HepG2 (cell line): ENCODE data around the gene GOLGA6D. TPM values are rescaled to one million over a fixed set of nuclear protein-coding genes. Genes with fewer than 3 reads are reported as not detected.

Experiments used
- FOXP4 ChIP-seq: sonication (generic); formaldehyde crosslinking; IDR thresholded peaks from 2 replicates; pipeline ENCODE4 v1.4.0; 2020; ENCODE audit warnings: missing genetic modification reagents
- KDM2A ChIP-seq: sonication (generic); formaldehyde crosslinking; IDR thresholded peaks from 2 replicates; pipeline ENCODE4 v1.4.0; 2020; ENCODE audit warnings: low read depth, missing genetic modification reagents, borderline replicate concordance
- NCOR1 ChIP-seq: fragments of 200-600 bp; sonication (generic); IDR thresholded peaks from 2 replicates; pipeline ENCODE4 v1.7.0; 2017; ENCODE audit warnings: antibody characterized with exemption, low read length, borderline replicate concordance
- NFKB2 ChIP-seq: sonication (generic); formaldehyde crosslinking; IDR thresholded peaks from 2 replicates; pipeline ENCODE4 v1.4.0; 2020; ENCODE audit warnings: missing genetic modification reagents, borderline replicate concordance
- TFDP1 ChIP-seq: IDR thresholded peaks from 2 replicates; pipeline ENCODE4 v1.6.1; 2016; ENCODE audit warnings: missing compliant biosample characterization, missing genetic modification reagents, borderline replicate concordance
- TOPORS ChIP-seq: sonication (generic); formaldehyde crosslinking; IDR thresholded peaks from 2 replicates; pipeline ENCODE4 v1.8.0; 2023; ENCODE audit warnings: mild to moderate bottlenecking, missing genetic modification reagents
- ZFX ChIP-seq: sonication (generic); formaldehyde crosslinking; IDR thresholded peaks from 2 replicates; pipeline ENCODE4 v1.4.0; 2020; ENCODE audit warnings: mild to moderate bottlenecking, low read depth, missing genetic modification reagents, moderate library complexity
- ZNF224 ChIP-seq: sonication (generic); formaldehyde crosslinking; IDR thresholded peaks from 2 replicates; pipeline ENCODE4 v1.5.0; 2020; ENCODE audit warnings: mild to moderate bottlenecking, missing genetic modification reagents
- ZNF550 ChIP-seq: sonication (generic); formaldehyde crosslinking; IDR thresholded peaks from 2 replicates; pipeline ENCODE4 v1.4.0; 2020; ENCODE audit warnings: mild to moderate bottlenecking, missing genetic modification reagents, borderline replicate concordance
- ZNF674 ChIP-seq: sonication (generic); formaldehyde crosslinking; IDR thresholded peaks from 2 replicates; pipeline ENCODE4 v1.5.0; 2020; ENCODE audit warnings: low read depth, mild to moderate bottlenecking, missing genetic modification reagents
- ZNF747 ChIP-seq: sonication (generic); formaldehyde crosslinking; IDR thresholded peaks from 2 replicates; pipeline ENCODE4 v1.8.1; 2023; ENCODE audit warnings: missing genetic modification reagents, mild to moderate bottlenecking, borderline replicate concordance
- polyA plus RNA-seq, 8 experiments: library from polyadenylated mRNA; depleted of rRNA in 3 of 8; stranded (reverse) in 7 of 8; unstranded in 1 of 8; fragments of >200 nt; fragmentation: Illumina TruSeq in 4 of 8; extraction: Trizol in 4 of 8; gene quantifications; 2 replicates each; pipeline versions ENCODE4 v1.2.1 to v1.2.3, GENCODE V29; 2011 to 2016; ENCODE audit warnings: low read depth in 4 of 8, missing spikeins in 1 of 8, mixed read lengths in 1 of 8; ENCODE audit not compliant: insufficient read depth in 1 of 8
- total RNA-seq, 5 experiments: library from RNA; depleted of rRNA; stranded (reverse); fragments of >200 nt; fragmentation: Illumina TruSeq; extraction: Trizol; gene quantifications; 2 replicates each; pipeline ENCODE4 v1.2.3, GENCODE V29; 2016; ENCODE audit warnings: low read depth in 1 of 5

Gene GOLGA6D
- total and polyA plus RNA-seq, 2 of the 13 experiments (the other 11 are each of a cell fraction or from before 2014, with no cell fraction given) = 0.04 TPM; not detected in 1

DNA sequence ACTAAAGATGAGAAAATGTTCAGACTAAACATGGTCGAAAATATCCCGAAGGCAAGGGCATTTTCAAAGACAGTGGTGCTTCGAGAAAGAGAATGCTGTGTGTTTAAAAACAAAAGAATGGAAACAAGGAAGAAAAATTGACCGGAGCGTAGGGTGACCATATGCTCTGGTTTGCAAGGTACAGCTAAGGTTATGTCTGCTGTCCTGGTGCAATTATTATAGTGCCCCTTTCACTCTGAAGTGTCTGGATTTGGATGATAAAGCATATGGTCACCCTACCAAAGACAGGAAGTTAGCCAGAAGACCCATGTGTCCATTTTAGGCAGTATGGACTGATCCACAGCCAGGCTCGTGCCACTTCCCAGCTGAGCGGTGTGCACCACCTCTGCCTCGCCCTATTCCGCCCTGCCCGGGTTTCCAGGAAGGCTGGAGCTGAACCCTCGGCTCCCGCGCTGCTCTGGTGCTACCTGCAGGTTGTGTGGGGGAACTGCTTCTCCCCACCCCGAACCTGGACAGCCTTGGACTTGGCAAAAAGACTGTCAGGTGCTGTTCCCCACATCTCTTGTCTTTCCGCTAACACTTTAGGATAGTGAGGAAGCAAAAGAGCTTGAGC is 25.2 kb downstream of the GOLGA6D start (continued):
- TF ChIP-seq FOXP4 (CRISPR knock-in tag) (0 out of 2 replicates have a peak, but pooled peaks have one; percentile 16), NFKB2 (peak; percentile 28; the same call in 1 of the 2 replicates), TFDP1 (CRISPR knock-in tag) (peak; percentile 51; the same call in 1 of the 2 replicates), NCOR1 (no peak), ZNF747 (no peak), ZNF550 (CRISPR knock-in tag) (no peak), ZNF224 (CRISPR knock-in tag) (0 out of 2 replicates have a peak, but pooled peaks have one; percentile 38), ZFX (CRISPR knock-in tag) (peak; percentile 37; the same call in 1 of the 2 replicates), ZNF674 (no peak), KDM2A (CRISPR knock-in tag) (peak; percentile 68; the same call in 1 of the 2 replicates), TOPORS (no peak)
